Neural progenitor cell (in vitro differentiated cells): Measurements from ENCODE around the gene CXCL1.

Experiments used
- EZH2 ChIP-seq: fragments of 200-600 bp; sonication (generic); IDR thresholded peaks from 2 replicates; pipeline ENCODE4 v1.6.1; 2017; ENCODE audit warnings: antibody characterized with exemption, mild to moderate bottlenecking, moderate library complexity
- EZH2phosphoT487 ChIP-seq: fragments of 200-600 bp; sonication (generic); IDR thresholded peaks from 2 replicates; pipeline ENCODE4 v1.6.1; 2017; ENCODE audit warnings: antibody characterized with exemption
- TF ChIP-seq, protein P1 (sequence below): fragments of 200-600 bp; sonication (generic); IDR thresholded peaks from 2 replicates; pipeline ENCODE4 v1.5.1; 2017; ENCODE audit warnings: antibody characterized with exemption, mild to moderate bottlenecking

DNA sequence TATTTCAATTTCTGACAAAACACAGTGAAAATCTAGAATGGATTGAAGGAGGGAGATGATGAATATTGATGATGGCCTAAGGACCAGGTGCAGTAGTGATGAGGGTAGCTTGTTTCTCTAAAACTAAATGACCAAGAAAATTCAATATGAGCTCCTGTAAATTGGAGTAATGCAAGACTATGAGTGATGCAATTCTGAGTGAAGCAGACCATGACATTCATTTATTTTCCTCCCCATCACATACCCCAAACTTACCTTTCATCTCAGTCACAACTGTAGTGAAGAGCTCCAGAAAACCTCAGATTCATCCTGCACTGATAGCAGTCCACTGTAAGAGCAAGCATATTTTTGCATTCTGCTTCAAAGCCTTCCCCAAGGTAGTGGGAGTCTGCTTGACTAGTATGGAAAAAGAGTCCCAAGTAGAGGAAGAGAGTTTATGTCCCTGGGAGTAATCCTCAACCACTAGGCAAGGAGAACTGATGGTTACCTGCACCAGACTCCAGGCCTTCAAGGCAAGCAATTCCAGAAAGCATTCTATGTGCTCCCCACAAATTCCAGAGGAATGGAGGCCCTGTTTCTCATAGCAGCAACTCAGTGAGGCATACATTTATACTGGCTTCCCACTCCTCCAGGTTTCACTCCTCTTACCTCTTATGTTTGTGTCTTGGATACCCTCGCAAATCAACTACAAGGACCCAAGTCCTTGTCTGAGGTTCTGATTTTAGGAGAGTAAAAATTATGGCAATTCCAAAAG, 47.2 kb downstream of the CXCL1 start:
- TF ChIP-seq, protein P1, sequence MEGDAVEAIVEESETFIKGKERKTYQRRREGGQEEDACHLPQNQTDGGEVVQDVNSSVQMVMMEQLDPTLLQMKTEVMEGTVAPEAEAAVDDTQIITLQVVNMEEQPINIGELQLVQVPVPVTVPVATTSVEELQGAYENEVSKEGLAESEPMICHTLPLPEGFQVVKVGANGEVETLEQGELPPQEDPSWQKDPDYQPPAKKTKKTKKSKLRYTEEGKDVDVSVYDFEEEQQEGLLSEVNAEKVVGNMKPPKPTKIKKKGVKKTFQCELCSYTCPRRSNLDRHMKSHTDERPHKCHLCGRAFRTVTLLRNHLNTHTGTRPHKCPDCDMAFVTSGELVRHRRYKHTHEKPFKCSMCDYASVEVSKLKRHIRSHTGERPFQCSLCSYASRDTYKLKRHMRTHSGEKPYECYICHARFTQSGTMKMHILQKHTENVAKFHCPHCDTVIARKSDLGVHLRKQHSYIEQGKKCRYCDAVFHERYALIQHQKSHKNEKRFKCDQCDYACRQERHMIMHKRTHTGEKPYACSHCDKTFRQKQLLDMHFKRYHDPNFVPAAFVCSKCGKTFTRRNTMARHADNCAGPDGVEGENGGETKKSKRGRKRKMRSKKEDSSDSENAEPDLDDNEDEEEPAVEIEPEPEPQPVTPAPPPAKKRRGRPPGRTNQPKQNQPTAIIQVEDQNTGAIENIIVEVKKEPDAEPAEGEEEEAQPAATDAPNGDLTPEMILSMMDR, result no peak
- no peak for TF ChIP-seq EZH2
- no peak for TF ChIP-seq EZH2phosphoT487
